ENCODE results near the gene MAML3. TPM values are rescaled to one million over a fixed set of nuclear protein-coding genes. Genes with fewer than 3 reads are reported as not detected.

The MAML3 gene
- total RNA-seq, 2 experiments from 2014 or later = 2.0 to 2.4 TPM

DNA sequence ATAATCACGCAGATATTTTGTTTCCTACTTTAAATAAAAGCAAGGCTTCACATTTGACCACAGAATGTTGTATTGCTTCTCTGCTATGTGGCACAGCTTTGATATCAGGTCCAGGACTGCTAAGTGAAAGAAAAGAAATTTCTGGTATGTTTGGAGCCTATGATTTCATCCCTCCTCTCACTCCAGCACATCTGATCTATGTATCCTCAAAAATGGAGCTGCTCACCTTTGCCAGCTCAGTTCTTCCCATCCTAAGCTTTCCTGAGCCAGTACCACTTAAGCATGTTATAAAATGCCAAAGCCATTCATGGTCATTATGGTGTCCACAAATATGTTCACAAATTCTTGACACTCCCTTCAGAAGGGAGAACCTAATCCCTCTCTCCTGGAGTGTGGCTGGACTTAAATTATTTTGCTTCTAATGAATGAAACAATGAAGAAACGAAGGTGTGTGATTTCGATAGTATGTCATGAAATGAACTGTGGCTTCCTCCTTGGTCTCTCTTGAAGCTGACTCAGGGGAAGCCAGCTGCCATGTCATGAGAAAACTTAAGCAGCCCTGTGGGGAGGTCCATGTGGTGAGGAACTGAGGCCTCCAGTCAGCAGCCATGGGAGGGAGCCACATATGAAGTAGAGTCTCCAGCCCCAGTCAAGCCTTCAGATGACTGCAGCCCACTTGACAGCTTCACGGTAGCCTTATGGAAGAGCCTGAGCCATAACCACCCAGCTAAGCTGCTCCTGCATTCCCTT is 280.7 kb downstream of the MAML3 start:
- CTCF ChIA-PET = interaction anchor here (2.4 kb wide), 1 partner anchor 179 kb away, joined by 5 read pairs; no protein-coding TSS in a partner anchor
- peak; percentile 44 for ATAC-seq
- intact Hi-C loops (cut with micrococcal nuclease) = loop anchor here (2.0 kb wide), 1 partner anchor 78 kb away; no protein-coding TSS in a partner anchor
- H3K4me1 Mint-ChIP-seq (ENCODE audit: low read depth) = peaks cover 4% of the 10 kb centered on the region
- H3K27ac Mint-ChIP-seq = no peak overlapping the region
- DNase-seq = no peak
- no peak overlapping the region for H3K4me3 Mint-ChIP-seq
- H3K9me3 Mint-ChIP-seq = peaks cover 2% of the 10 kb centered on the region
- no peaks in the 10 kb centered on the region for H3K36me3 Mint-ChIP-seq (ENCODE audit: low read depth)
- POLR2A ChIA-PET = interaction anchor here (0.7 kb wide), 1 partner anchor 11 kb away, joined by 3 read pairs; no protein-coding TSS in a partner anchor
- TF ChIP-seq, protein P1, sequence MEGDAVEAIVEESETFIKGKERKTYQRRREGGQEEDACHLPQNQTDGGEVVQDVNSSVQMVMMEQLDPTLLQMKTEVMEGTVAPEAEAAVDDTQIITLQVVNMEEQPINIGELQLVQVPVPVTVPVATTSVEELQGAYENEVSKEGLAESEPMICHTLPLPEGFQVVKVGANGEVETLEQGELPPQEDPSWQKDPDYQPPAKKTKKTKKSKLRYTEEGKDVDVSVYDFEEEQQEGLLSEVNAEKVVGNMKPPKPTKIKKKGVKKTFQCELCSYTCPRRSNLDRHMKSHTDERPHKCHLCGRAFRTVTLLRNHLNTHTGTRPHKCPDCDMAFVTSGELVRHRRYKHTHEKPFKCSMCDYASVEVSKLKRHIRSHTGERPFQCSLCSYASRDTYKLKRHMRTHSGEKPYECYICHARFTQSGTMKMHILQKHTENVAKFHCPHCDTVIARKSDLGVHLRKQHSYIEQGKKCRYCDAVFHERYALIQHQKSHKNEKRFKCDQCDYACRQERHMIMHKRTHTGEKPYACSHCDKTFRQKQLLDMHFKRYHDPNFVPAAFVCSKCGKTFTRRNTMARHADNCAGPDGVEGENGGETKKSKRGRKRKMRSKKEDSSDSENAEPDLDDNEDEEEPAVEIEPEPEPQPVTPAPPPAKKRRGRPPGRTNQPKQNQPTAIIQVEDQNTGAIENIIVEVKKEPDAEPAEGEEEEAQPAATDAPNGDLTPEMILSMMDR (IDR thresholded peaks at IDR 0.05) = no peak
- no peaks in the 10 kb centered on the region for H3K27me3 Mint-ChIP-seq

DNA sequence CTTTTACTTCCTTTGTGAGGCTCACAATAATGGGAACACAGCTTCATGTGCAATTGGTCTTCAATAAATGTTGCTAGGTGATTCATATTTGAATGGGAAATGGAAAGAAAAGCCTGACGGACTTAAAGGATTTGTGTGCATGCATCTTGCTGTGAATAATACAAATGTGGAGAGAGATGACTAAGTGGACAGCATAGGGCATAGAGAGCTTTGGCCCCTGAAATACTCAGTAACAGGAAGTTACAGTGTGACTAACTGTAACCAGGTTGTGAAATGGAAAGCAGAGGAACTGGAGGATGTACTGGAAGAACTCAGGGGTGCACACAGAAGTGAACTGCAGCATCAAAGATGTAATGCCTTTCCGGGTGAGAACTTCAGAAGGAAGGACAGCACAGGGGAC is 281.7 kb downstream of the MAML3 start:
- POLR2A ChIA-PET = interaction anchor here (0.5 to 1.0 kb wide), 2 partner anchors 46 to 481 kb away, joined by 3 read pairs; no protein-coding TSS in a partner anchor

DNA sequence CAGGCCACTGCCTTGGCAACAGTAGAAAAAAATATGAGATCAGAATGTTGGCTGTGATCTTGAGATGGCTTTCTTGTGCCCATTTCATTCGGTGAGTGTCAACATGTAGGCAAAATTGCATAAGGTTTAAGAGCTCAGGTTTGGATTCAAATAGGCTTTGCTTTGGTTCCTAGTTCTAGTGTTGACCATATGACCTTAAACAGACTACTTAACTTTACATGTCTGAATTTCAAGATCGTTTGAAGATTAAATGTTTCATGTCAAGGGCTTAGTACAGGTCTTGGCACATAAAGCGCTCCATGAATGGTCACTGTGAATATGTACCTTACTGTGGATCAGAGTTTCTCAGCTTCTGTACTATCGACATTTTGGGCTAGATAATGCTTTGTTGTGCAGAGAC is 284.2 kb downstream of the MAML3 start:
- POLR2A ChIA-PET = interaction anchor here (0.6 kb wide), 1 partner anchor 234 kb away, joined by 3 read pairs; no protein-coding TSS in a partner anchor
- intact Hi-C loops (cut with micrococcal nuclease) = no loop called here
- no peak overlapping the region for H3K27ac Mint-ChIP-seq
- DNase-seq (no peak), ATAC-seq (no peak)
- H3K4me1 Mint-ChIP-seq (ENCODE audit: low read depth) = peaks cover 4% of the 10 kb centered on the region
- CTCF ChIA-PET = interaction anchor here (1.2 kb wide), 1 partner anchor 9 kb away, joined by 3 read pairs; no protein-coding TSS in a partner anchor
- H3K36me3 Mint-ChIP-seq (ENCODE audit: low read depth) = no peaks in the 10 kb centered on the region
- H3K27me3 Mint-ChIP-seq = no peaks in the 10 kb centered on the region
- H3K9me3 Mint-ChIP-seq = peaks cover 2% of the 10 kb centered on the region
- TF ChIP-seq, protein P1 (IDR thresholded peaks at IDR 0.05) = no peak
- no peak overlapping the region for H3K4me3 Mint-ChIP-seq

More for the DNA sequence above, 281.7 kb downstream of the MAML3 start:
- Mint-ChIP-seq H3K4me1 (ENCODE audit: low read depth) (peaks cover 4% of the 10 kb centered on the region), H3K4me3 (no peak overlapping the region), H3K27ac (no peak overlapping the region), H3K36me3 (ENCODE audit: low read depth) (no peaks in the 10 kb centered on the region), H3K9me3 (peaks cover 2% of the 10 kb centered on the region), H3K27me3 (no peaks in the 10 kb centered on the region)
- TF ChIP-seq, protein P1 (IDR thresholded peaks at IDR 0.05) = no peak
- DNase-seq = no peak
- intact Hi-C loops (cut with micrococcal nuclease) = loop anchor here (2.0 kb wide), 1 partner anchor 79 kb away; no protein-coding TSS in a partner anchor
- CTCF ChIA-PET = no interaction called here
- peak; percentile 78 for ATAC-seq

DNA sequence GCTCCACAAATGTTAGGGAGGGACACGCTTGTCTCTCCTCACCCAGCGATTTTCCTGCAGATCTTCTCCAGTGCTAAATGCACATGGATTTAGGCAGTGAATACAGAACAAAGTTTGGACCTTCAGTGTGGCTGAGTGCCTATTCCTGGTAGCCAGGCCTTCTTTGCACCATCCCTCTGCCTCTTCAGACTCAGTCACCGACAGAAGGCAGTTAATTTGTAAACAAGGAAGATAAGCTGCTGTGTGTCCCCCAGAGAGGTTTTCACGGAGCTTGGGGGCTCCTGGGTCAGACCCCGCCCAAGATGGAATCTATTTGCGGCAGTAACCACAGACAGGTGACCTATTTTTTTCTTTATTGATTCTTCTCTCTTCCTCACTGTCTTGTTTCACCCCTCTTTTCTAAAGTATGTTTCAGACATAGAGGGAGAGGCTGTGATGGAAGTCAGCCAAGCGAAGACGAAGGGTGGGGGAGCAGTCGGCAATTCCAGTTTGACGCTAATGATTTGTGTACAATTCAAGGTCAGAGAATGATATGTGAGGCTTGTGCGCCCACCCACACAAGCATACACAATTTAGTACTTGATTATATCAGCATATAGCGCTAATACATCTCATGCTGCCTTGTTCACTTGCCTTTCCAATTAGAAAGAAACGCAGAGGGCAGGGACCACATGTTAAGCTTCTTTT is 287.6 kb downstream of the MAML3 start:
- no peaks in the 10 kb centered on the region for H3K27me3 Mint-ChIP-seq
- TF ChIP-seq, protein P1 (IDR thresholded peaks at IDR 0.05) = no peak
- intact Hi-C loops (cut with micrococcal nuclease) = no loop called here
- ChIA-PET CTCF (interaction anchor here (0.7 kb wide), 1 partner anchor 204 kb away, joined by 3 read pairs; no protein-coding TSS in a partner anchor), POLR2A (no interaction called here)
- no peaks in the 10 kb centered on the region for H3K9me3 Mint-ChIP-seq
- no peak for ATAC-seq
- DNase-seq = no peak
- H3K27ac Mint-ChIP-seq = no peak overlapping the region
- no peaks in the 10 kb centered on the region for H3K4me1 Mint-ChIP-seq (ENCODE audit: low read depth)
- no peak overlapping the region for H3K4me3 Mint-ChIP-seq
- no peaks in the 10 kb centered on the region for H3K36me3 Mint-ChIP-seq (ENCODE audit: low read depth)

Data from activated CD8-positive, alpha-beta T cell treated with anti-CD3 and anti-CD28 coated beads for 36 hours (primary cell).